Measurements from ENCODE around the gene RPL4.

The RPL4 gene

DNA sequence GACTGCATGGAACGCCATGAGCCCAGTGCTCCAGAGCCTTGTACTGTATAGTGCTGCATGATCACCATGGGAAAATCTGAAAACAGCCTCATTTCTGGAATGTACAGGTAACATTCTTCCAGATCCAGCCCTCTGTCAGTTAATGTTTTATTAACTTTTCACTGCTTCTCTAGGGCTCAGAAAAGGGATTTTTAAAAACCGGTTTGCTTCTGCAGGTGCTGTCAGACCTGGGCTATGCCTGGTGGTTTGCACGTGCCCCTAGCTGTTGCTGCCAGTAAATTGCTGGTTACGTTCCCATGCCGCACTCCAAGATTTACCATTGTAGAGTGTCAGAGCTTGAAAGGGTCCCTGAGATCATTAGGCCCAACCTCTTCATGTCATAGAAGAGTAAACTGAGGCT, 16.1 kb downstream of the RPL4 start:
- Histone ChIP-seq H3K27me3 (ENCODE audit: control insufficient read depth, low read length) (no peaks in the 10 kb centered on the region), H3K9me3 (ENCODE audit: control insufficient read depth, insufficient read depth, low read length) (no peaks in the 10 kb centered on the region), H3K4me2 (ENCODE audit: low read length) (no peak overlapping the region), H3F3A (ENCODE audit: control insufficient read depth, insufficient read depth) (peaks cover 40% of the 10 kb centered on the region), H3K79me2 (ENCODE audit: control insufficient read depth, low read length) (peaks cover 4% of the 10 kb centered on the region; the same call in 1 of the 2 replicates), H3K4me1 (ENCODE audit: control insufficient read depth, low read length) (no peaks in the 10 kb centered on the region), H3K27ac (ENCODE audit: low read depth, low read length) (no peak overlapping the region), H3K4me3 (ENCODE audit: low read length) (no peak overlapping the region), H3K36me3 (ENCODE audit: control insufficient read depth, low read length) (peaks cover 91% of the 10 kb centered on the region), H4K20me1 (ENCODE audit: control insufficient read depth, insufficient read depth, low read depth, low read length) (no peaks in the 10 kb centered on the region), H3K9me2 (replicated peaks; ENCODE audit: control insufficient read depth, low read length) (no peaks in the 10 kb centered on the region)
- TF ChIP-seq EZH2phosphoT487 (IDR thresholded peaks at IDR 0.05; ENCODE audit: borderline replicate concordance, low read length) (no peak), CTCF (IDR thresholded peaks at IDR 0.05; ENCODE audit: low read depth, low read length, poor library complexity, severe bottlenecking) (no peak)

- Histone ChIP-seq H3K4me2 (ENCODE audit: low read length) (no peak overlapping the region), H3K27ac (ENCODE audit: low read depth, low read length) (no peak overlapping the region), H3K9me2 (replicated peaks; ENCODE audit: control insufficient read depth, low read length) (no peaks in the 10 kb centered on the region), H3K4me1 (ENCODE audit: control insufficient read depth, low read length) (no peaks in the 10 kb centered on the region), H3K4me3 (ENCODE audit: low read length) (no peak overlapping the region), H3K79me2 (ENCODE audit: control insufficient read depth, low read length) (0 out of 2 replicates have a peak, but pooled peaks cover 4% of the 10 kb centered on the region), H4K20me1 (ENCODE audit: control insufficient read depth, insufficient read depth, low read depth, low read length) (no peaks in the 10 kb centered on the region), H3K9me3 (ENCODE audit: control insufficient read depth, insufficient read depth, low read length) (no peaks in the 10 kb centered on the region), H3F3A (ENCODE audit: control insufficient read depth, insufficient read depth) (peaks cover 27% of the 10 kb centered on the region), H3K27me3 (ENCODE audit: control insufficient read depth, low read length) (no peaks in the 10 kb centered on the region), H3K36me3 (ENCODE audit: control insufficient read depth, low read length) (peaks cover 85% of the 10 kb centered on the region)
- TF ChIP-seq EZH2phosphoT487 (IDR thresholded peaks at IDR 0.05; ENCODE audit: borderline replicate concordance, low read length) (no peak), CTCF (IDR thresholded peaks at IDR 0.05; ENCODE audit: low read depth, low read length, poor library complexity, severe bottlenecking) (no peak)
These were observed 17.8 kb downstream of the RPL4 start for GRCh38 chr15:66486887-66487286.

GRCh38 chr15:66484539-66485112, 20.0 kb downstream of the RPL4 start:
- Histone ChIP-seq H3K4me3 (ENCODE audit: low read length) (no peak overlapping the region), H3K27ac (ENCODE audit: low read depth, low read length) (no peak overlapping the region), H3K27me3 (ENCODE audit: control insufficient read depth, low read length) (no peaks in the 10 kb centered on the region), H3K79me2 (ENCODE audit: control insufficient read depth, low read length) (0 out of 2 replicates have a peak, but pooled peaks cover 4% of the 10 kb centered on the region), H3K9me3 (ENCODE audit: control insufficient read depth, insufficient read depth, low read length) (no peaks in the 10 kb centered on the region), H4K20me1 (ENCODE audit: control insufficient read depth, insufficient read depth, low read depth, low read length) (no peaks in the 10 kb centered on the region), H3K9me2 (replicated peaks; ENCODE audit: control insufficient read depth, low read length) (no peaks in the 10 kb centered on the region), H3K4me2 (ENCODE audit: low read length) (no peak overlapping the region), H3K4me1 (ENCODE audit: control insufficient read depth, low read length) (no peaks in the 10 kb centered on the region), H3K36me3 (ENCODE audit: control insufficient read depth, low read length) (peaks cover 80% of the 10 kb centered on the region), H3F3A (ENCODE audit: control insufficient read depth, insufficient read depth) (peaks cover 11% of the 10 kb centered on the region)
- no peak for TF ChIP-seq EZH2phosphoT487 (IDR thresholded peaks at IDR 0.05; ENCODE audit: borderline replicate concordance, low read length)
- no peak for TF ChIP-seq CTCF (IDR thresholded peaks at IDR 0.05; ENCODE audit: low read depth, low read length, poor library complexity, severe bottlenecking)
